GM21423 (cell line): ENCODE data around the gene CRKL.
A peak's percentile ranks its signal among the peaks of the same experiment; 100 is the strongest.
"Not testable (repeated sequence)": the region's sequence is repeated elsewhere in the genome, so short reads cannot be mapped to it uniquely, and the experiment has no call there.

Experiments
- ATAC-seq: cut with Tn5 transposase; IDR thresholded peaks from one replicate; pipeline ENCODE4 v1.9.1; 2021; ENCODE audit warnings: mild to moderate bottlenecking, moderate library complexity; ENCODE audit not compliant: unreplicated experiment

Gene CRKL, protein sequence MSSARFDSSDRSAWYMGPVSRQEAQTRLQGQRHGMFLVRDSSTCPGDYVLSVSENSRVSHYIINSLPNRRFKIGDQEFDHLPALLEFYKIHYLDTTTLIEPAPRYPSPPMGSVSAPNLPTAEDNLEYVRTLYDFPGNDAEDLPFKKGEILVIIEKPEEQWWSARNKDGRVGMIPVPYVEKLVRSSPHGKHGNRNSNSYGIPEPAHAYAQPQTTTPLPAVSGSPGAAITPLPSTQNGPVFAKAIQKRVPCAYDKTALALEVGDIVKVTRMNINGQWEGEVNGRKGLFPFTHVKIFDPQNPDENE

DNA sequence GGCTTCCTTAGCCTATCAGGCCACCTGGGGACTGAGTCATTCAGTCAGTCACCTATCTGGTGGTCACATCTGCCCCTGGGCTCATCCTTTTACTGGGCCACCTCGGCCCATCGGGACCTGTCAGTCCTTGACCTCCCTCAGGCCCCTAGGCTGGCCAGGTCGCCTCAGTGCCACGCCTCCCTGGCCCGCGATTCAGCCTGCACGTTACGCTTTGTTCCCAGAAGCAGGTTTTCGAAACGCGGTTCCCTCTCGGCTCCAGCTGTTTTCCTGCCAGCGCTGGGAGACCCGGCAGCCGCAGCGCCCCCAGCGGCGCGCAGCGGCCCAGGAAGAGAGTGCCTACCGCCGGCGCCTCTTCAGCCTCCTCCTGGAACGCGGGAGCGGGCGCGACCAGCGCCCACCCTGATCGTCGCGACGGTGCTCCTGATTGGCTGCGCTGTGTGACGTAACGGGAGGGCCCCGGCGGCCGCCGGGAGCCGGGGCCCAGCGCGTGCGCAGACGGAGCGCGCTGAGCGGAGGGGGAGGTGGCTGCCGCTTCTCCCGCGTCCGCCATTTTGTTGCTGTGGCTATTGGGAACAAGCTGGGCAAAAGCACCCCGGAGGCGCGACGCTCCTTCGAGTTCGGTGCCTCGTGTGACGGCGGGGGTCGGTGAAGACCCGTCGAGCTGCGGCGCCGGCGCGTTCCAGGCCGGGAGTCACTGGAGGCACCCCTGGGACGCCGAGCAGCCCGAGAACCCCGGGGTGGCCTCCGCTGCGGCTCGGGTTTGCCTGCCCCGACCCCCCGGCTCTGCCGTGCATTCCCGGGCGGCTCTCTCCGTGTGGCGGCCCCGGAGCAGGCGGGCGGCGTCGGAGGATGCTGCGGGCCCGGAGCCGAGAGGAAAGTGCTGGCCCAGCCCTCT is at the start of gene CRKL:
TSS of gene CRKL (plus strand) at position 492 of the 895 bp plus-strand sequence. CDS start 528 bp downstream, outside the sequence.
- peak; percentile 94 for ATAC-seq

DNA sequence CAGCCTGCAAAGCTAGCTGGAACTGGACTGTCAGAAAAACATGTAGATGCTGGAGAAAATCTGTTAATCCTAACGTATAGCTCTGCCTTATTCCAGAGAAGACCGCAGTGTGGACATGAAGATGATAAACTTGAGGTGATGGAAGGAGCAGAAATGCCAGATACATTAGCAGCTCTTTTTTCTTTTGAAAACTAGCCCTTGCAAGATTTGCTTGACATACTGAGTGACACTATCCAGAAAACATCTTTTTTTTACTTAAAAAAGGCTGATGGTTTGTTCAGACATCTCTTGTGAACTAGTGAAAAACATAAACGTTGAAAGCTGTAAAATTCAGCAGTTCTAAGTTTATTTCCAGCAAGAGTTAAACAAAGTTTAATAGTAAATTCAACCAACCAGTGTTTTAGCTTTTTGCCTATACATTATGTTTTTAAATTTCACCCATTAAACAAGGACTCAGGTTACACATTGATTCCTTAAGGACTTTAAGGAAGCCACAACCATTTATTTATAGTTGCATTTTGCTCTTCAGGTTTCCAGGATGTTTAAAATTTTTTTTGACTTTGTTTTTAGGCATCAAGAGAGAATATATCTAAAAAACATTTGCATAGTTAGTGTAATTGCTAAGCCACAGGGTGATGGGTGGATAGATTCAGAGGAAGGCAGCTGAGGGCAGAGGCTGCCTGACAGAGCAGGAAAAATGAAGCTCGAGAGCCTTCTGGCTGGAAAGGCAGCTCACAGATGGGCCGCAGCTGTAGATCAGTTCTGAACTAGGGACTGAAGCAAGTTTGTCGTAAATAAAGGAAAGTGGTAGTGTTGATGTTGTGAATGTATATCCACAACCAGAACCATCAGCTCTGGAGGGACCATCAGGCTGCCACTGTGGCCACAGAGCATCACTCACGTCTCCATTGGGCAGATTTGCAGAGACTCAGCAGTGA is 48.9 kb upstream of the CRKL start:
- no peak for ATAC-seq

DNA sequence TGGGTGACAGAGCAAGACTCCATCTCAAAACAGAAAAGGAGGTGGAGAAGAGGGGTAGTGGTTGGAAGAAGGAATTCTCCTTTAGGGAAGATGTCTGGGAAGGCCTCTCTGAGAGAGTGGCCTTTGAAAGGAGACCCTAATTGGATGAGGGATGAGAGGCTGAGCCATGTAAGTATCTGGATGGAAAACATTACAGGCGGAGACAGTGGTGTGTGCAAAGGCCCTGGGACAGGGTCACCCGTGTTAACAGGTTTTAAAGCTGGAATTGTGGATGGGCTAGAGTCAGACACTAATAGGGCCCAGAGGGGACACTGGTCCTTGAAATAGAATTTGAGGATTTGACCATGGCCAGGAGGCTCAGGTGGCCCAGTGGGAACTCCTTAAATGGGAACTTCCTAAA is 48.0 kb upstream of the CRKL start:
- no peak for ATAC-seq

DNA sequence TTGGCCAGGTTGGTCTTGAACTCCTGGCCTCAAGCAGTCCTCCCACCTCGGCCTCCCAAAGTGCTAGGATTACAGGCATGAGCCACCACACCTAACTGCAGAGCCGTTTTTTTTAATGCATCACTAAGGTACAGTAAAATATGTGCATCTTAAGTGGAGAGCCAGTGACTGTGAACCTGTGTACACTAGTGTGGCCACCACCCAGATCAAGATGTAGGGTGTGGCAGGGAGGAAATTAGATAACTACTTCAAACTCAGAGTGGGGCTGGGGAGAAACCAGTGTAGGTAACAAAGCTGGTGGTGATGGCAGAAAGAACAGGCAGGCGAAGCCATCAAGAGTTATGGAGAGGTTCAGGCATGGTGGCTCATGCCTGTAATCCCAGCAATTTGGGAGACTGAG is 44.0 kb upstream of the CRKL start:
- ATAC-seq: no peak

DNA sequence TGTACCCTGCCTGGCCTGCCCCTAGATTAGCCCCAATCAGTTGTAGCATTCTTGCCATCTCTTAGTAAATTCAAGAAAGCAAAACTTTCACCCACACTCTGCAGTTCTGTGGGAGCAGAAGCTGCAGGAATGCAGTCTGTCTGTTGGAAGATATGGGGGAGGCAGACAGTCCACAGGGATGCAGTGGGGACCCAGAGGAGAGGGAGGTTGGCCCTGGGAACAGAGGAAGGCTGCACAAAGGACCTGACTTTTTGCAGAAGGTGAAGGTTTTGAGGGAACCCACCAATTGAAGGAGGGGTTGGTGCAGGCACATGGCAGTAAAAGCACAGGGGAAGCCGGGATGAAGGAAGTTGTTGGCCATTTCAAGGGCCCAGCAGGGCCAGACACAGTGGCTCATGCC is 41.9 kb upstream of the CRKL start:
- ATAC-seq: no peak

DNA sequence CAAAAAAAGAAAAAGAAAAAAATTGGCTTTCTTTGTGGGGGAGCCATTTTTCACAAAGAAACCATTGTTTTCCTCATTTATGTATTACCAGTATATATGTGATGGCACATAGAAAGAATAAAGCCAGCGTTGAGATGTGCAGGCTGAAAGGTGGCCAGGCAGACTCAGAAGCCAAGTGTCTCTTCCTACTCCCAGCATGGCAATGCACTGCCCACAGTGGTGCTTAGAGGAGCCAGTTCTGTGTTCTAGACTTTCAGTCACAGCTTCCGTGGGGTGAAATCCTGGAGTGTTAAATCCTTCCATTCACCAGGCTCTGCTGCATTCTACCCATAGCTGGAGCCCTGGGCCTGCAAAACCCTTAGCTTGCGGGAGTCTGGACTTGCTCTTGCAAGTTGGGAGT is 39.5 kb upstream of the CRKL start:
- no peak for ATAC-seq

DNA sequence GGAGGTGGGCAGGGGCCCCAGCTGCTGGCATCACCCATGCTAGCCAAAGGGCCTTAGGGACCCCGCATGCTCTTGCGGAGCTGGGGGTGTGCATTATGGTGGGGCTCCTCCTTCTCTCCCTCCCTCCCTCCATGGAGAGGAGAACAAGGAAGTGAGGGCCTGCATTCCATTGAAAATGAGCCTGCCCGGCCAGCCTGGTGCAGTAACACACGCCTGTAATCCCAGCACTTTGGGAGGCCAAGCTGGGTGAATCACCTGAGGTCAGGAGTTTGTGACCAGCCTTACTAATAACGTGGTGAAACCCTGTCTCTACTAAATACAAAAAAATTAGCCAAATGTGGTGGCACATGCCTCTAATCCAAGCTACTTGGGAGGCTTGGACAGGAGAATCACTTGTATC is 36.0 kb upstream of the CRKL start:
- no peak for ATAC-seq

DNA sequence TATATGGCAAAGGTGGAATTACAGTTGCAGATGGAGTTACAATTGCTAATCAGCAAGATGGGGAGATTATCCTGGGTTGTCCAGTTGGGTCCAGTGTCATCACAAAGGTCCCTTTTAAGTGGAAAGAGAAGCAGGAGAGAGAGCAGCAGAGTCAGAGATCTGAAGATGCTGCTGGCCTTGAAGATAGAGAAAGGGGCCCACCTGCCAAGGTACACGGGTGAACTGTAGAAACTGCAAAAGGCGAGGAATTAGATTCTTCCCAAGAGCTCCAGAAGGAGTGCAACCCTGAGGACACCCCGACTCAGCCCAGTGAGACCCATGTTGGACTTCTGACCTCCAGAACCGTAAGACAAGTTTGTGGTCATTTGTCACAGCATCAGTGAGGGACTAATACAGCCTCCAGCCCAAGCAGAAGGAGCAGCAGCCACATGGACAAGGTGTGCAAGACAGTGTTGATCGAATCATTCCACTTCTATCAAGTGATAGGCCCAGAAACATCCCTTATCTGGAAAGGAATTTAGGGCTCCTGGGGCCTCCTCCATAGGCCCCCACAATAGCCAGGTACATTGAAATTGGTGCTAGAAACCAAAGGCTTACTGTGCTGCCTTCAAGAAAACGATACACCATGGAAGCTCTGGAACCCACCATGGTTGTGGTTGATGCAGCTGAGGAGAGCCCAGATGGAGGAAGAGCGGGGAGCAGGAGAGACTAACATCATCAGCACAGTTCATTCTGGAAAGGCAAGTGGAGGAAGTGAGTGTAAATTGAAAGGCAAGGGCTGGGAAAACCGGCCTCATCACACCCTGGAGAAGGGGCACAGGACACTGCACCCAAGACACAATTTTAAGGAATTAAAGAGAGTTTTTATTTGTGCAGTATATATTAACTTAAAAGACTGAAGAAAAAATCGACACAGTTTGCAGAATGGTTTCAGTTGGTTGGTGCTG is 35.1 kb upstream of the CRKL start:
- ATAC-seq: no peak

DNA sequence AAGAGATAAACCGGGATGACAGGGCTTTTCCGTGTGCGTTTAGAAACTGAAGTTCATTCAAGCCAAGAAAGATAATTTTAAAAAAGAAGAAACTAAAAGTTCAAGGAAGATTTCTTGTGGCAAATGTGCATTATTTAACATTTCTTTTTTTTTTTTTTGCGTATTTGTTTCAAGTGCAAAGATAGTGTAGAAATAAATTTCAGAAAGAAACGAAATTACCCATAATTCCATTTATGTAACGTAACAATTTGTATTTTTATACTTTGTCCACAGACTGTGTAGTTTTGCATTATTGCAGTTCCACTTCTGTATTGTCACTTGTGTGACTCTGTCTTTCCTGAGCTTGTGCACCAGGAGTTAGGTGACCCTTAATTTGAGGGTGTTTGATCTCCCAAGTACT is 34.4 kb upstream of the CRKL start:
- ATAC-seq: no peak

DNA sequence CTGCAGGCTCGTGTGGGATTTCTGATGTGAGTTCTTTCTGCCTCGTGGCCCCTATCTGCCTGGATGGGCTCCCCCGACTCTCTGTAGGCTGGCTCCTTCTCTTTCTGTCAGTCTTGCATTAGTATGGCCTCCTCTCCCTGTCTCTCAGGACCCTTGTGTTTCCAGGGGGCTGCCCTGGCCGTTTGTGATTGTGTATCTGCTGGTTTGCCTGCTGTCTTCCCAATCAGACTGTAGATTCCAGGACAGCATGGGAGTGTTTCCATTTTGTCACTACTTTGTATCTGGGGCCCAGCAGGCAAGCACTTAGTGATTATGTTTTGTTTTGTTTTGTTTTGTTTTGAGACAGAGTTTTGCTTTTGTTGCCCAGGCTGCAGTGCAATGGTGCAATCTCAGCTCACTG is 32.8 kb upstream of the CRKL start:
- no peak for ATAC-seq

DNA sequence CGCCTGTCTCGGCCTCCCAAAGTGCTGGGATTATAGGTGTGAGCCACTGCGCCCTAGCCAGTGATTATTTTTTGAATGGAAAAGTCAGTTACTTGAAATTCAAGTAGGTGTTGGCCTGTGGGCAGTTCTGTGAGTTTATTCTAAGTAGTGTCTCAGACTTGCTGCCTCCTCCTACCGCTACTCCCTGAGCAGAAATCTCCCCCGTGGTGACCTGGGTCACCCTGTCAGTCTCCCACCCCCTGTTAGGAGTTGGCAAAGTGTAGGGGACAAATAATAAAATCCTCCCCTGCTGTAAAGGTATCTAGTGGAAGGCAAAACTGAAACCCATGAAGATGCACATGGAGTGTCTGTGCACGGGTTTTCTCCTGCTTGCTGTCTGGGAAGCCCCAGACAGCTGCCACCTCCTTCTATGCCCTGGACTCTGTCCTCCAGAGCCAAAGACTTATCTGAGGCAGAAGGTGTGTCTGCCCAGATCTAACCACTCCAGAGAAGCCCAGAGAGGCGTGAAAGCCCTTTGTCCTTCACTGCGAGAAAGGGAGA is 32.1 kb upstream of the CRKL start:
- no peak for ATAC-seq

DNA sequence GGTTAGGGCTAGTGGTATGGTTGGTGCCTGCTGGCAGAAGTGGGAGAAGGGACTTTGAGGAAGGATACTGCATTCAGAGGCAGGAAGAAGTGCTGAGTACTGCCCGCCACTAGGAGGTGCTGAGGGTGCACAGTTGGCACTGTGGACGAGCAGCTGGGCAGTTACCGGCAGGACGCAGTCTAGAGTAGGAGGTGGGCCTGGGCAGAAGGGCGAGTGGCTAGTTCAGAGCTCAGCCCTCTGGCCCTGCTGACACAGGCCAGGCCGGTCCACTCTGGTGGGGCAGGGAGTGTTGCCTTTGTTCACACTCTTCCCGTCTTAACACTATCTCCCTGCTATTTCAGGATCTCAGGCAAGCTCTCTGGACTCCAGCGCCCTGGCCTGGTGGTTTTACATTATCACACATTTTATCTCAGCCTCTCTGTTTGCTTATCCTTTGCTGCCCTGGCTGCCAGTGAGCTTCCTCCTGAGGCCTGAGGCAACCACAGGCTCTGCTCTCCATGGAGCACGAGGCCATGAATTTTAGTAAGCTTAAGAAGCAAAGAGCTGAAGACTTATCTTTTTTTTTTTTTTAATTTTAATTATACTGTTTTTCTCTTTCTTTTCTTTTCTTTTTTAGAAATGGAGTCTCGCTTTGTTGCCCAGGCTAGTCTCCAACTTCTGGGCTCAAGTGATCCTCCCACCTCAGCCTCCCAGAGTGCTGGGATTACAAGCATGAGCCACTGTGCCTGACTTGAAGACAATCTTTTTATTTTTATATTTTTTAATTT is 31.5 kb upstream of the CRKL start:
- peak; percentile 55 for ATAC-seq

DNA sequence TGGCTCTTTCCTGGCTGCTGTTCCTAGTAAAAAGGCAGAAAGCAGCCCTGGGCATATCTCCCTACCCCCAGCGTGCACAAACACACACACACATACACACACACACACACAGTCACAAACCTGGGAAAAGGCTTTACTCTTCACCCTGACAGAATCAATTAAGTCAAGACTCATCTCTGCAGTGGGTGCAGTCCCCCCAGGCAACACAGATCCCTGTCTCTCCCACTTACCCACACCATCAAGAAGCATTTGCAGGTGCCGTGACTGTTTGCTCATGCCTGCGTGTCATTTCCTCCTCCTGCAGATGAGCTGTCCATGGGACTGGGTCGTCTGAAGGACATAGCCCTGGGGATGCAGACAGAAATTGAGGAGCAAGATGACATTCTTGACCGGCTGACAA is 29.8 kb upstream of the CRKL start:
- no peak for ATAC-seq

DNA sequence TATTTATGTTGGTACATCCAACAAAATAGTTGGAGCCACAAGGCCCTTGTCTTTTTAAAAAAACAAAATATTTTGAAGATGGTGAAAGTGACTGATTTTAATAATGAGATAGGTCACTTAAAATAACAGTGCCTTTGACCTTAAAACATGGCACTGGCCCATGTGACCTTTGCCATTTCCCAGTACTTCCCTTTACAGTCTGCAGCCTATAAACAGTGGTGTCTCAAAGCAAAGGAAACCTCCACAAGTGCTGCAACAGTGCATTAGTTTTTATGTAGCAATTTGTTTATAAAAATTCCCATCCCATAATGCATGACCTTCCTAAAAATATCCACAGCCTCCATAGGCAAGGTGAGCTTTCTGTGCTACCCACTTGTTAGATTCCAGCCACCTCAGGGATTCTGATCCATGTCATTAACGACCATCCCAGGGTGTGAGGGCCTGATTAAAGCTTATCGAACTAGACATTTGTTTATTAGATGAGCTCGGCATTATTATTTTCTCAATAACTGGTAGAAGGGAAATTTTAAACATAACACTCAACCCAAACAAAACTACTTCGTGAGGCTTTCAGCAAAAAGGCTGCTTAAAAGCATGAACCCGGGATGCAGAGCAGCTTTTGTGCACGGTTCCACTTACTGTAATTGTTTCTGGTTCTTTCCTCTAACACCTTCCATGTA is 28.0 kb upstream of the CRKL start:
- ATAC-seq: no peak

DNA sequence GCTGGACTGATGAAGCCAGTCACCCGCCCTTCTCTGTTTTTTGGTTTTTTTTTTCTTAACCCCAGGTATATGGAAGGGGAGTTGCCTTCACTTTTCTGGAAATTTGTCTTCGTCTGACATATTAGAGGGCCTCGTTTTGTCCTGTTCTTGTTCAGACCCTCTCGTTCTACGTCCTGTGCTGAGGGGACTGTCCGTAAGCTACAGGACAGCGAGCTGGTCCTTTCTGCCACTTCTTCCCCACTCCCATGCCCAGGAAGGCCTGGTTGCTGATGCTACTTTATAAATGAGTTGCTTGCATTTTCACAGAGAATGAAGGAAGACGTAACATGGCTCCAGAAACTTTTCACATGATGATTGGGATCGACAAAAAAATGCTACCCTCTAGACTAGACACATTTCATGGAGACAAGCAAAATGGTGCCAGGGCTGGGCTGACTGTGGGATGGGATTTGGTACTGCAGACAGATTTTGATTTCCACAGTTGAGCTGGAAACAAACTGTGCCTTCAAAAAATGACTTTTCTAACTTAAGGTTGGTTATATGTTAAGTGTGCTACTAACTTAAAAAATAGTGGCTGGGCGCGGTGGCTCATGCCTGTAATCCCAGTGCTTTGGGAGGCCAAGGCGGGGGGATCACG is 27.2 kb upstream of the CRKL start:
- no peak for ATAC-seq

DNA sequence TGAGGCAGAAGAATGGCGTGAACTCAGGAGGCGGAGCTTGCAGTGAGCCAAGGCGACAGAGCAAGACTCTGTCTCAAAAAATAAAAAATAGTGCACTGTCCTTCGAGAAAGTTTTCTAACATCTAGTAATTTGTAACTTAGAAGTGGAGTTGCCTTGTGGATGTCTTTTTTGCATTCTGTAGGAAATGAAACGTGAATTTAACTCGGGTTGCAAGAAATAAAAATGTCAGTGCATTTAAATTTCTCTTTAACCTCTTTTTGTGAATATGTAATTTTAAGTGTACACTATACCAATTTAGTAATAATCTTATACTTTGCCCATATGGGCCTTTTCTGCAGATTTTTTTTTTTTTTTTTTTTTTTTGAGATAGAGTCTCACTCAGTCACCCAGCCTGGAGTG is 26.2 kb upstream of the CRKL start:
- no peak for ATAC-seq

DNA sequence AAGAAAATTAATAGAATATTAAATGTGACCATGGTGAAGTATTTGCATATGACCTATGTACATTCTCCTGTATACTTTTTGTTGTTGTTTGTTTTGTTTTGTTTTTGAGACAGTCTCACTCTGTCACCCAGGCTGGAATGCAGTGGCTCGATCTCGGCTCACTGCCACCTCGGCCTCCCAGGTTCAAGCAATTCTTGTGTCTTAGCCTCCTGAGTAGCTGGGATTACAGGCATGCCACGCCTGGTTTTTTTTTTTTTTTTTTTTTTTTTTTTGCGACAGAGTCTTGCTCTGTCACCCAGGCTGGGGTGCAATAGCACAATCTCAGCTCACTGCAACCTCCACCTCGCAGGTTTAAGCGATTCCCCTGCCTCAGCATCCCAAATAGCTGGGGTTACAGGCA is 19.5 kb upstream of the CRKL start:
- ATAC-seq: not testable (repeated sequence)

DNA sequence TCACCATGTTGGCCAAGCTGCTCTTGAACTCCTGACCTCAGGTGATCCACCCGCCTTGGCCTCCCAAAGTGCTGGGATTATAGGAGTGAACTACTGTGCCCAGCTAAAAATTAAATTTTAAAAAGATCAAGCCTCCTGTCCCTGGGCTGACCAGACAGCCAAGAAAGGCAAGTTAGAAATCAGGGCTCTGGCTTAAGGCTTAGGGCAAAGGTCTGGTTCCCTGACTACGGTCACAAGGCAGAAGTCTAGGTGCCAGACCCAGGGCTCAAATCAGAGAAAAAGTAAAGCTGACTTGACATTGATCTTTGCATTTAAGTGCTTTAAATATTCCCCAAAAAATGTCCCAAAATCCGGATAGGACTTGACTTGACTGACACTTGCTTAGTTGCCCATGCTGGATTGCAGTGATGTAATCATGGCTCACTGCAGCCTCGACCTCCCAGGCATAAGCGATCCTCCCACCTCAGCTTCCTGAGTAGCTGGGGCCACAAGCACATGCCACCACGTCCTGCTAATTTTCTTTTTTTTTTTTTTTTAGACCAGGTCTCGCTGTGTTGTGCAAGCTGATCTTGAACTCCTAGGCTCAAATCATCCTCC is 17.3 kb upstream of the CRKL start:
- no peak for ATAC-seq
